ENCODE data around the gene RTN3. TPM values are rescaled to one million over a fixed set of nuclear protein-coding genes. Genes with fewer than 3 reads are reported as not detected.

RTN3 gene
- total and polyA plus RNA-seq, 9 of the 15 experiments (the other 6 are each of a cell fraction or from before 2014, with no cell fraction given): 41.6 to 169 (median 93.5) TPM

DNA sequence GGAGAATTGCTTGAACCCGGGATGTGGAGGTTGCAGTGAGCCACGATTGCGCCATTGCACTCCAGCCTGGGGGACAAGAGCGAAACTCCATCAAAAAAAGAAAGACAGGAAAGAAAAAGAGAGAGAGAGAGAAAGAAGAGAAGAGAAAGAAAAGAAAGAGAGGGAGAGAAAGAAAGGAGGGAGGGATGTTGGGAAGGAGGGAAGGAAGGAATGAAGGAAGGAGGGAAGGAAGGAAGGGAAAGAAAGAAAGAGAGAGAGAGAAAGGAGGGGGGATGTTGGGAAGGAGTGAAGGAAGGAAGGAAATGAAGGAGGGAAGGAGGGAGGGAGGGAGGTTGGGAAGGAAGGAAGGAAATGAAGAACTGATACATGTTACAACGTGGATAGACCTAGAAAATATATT is 119.6 kb downstream of the RTN3 start (continued):
- TF ChIP-seq, protein P1, sequence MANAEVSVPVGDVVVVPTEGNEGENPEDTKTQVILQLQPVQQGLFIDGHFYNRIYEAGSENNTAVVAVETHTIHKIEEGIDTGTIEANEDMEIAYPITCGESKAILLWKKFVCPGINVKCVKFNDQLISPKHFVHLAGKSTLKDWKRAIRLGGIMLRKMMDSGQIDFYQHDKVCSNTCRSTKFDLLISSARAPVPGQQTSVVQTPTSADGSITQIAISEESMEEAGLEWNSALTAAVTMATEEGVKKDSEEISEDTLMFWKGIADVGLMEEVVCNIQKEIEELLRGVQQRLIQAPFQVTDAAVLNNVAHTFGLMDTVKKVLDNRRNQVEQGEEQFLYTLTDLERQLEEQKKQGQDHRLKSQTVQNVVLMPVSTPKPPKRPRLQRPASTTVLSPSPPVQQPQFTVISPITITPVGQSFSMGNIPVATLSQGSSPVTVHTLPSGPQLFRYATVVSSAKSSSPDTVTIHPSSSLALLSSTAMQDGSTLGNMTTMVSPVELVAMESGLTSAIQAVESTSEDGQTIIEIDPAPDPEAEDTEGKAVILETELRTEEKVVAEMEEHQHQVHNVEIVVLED (CRISPR knock-in tag; IDR thresholded peaks at IDR 0.05): no peak
- TF ChIP-seq ZFP91 (CRISPR knock-in tag; IDR thresholded peaks at IDR 0.05): no peak

DNA sequence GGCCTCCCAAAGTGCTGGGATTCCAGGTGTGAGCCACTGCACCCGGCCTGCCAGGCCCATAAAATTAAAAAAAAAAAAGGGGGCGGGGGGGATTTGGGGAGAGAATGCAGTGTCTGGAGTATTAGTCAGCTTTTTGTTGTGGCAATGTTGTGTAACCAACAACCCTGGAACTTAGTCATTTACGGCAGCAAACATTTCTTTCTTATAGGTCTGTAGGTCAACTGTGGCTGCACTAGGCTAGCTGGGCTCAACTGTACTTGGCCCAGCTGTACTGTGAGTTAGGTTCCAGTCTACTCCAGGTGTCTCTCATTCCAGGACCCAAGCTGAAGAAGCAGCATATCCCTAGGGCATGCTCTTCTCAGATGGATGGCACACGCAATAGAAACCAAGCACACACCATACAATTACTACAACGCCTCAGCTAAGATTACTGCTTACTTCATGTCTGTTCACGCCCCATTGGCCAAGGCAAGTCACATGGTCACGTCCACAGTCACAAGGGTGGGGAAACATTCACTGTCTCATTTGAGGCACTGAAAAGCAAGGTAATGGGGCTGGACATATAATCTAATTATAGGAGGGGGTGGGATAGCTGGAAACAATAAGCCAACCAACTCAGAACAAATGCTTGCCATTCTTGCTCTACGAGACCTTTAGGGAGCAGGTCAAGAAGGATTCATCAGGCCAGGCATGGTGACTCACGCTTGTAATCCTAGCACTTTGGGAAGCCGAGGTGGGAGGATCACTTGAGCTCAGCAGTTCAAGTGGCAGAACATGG is 121.5 kb downstream of the RTN3 start:
- POLR2A ChIA-PET: interaction anchor here (0.6 to 2.1 kb wide), 8 partner anchors 8 to 922 kb away, joined by 3 to 7 read pairs (median 3); partner anchors contain the start of genes MARK2, SPINDOC and STIP1
- Histone ChIP-seq H3K4me3 (no peak overlapping the region), H3K27me3 (ENCODE audit: control insufficient read depth in 2 of 2, insufficient read depth in 2 of 2, low read length in 2 of 2) (no peaks in the 10 kb centered on the region), H3K9ac (ENCODE audit: insufficient read depth in 1 of 2, low read depth in 2 of 2, low read length in 2 of 2) (peak overlapping the region; percentile 0 to 55; a peak in 2 of 4 replicates), H3K9me3 (replicated peaks; ENCODE audit: control insufficient read depth, insufficient read depth, low read depth, low read length) (no peaks in the 10 kb centered on the region), H3K9me1 (ENCODE audit: control insufficient read depth, insufficient read depth, low read length) (no peaks in the 10 kb centered on the region), H3K27ac (ENCODE audit: extremely low read depth, low read depth, low read length) (peak overlapping the region; percentile 62; the same call in 2 of the 3 replicates), H3K4me1 (replicated peaks in 1 of 2; ENCODE audit: control insufficient read depth in 2 of 2, insufficient read depth in 2 of 2, low read length in 2 of 2) (peaks cover 9 to 10% of the 10 kb centered on the region in 2 experiments), H2AFZ (ENCODE audit: low read depth, low read length) (peak overlapping the region; percentile 85), H3K36me3 (ENCODE audit: control insufficient read depth, insufficient read depth, low read length) (no peaks in the 10 kb centered on the region), H3K4me2 (ENCODE audit: insufficient read depth, low read length) (peak overlapping the region; percentile 55), H4K20me1 (replicated peaks; ENCODE audit: control insufficient read depth, insufficient read depth, low read length) (no peaks in the 10 kb centered on the region), H3K79me2 (ENCODE audit: control insufficient read depth, insufficient read depth, low read length) (no peaks in the 10 kb centered on the region)
- CTCF ChIA-PET (ENCODE audit: low intra/inter-chr PET ratio): no interaction called here
- ATAC-seq: peak; percentile 96
- intact Hi-C loops (cut with micrococcal nuclease) (no loop called here), in situ Hi-C loops (cut with MboI) (no loop called here)
- 35% methylated on average over 9 of the region's 10 CpGs for WGBS (ENCODE audit: insufficient coverage, low coverage, missing lambda C conversion rate)
- peak; percentile 87 for FAIRE-seq
- DNase-seq (ENCODE audit: extremely low read depth in 1 of 4, low spot score in 3 of 4): peak; percentile 66 to 74 (median 72)
- no TSS peak for BruUV-seq (replicated peaks)
- peak; percentile 18 for TF ChIP-seq FOS (IDR thresholded peaks at IDR 0.05; ENCODE audit: extremely low read depth, insufficient read length)
- 0 out of 2 replicates have a peak, but pooled peaks have one; percentile 21 for TF ChIP-seq CTBP1 (IDR thresholded peaks at IDR 0.05; ENCODE audit: borderline replicate concordance)
- TF ChIP-seq CXXC5 (CRISPR knock-in tag; IDR thresholded peaks at IDR 0.05): 0 out of 2 replicates have a peak, but pooled peaks have one; percentile 8
- TF ChIP-seq BACH1 (tag; IDR thresholded peaks at IDR 0.05): 0 out of 2 replicates have a peak, but pooled peaks have one; percentile 28
- TF ChIP-seq RBM14 (IDR thresholded peaks at IDR 0.05; ENCODE audit: borderline replicate concordance, insufficient read depth, low read depth, low read length): no peak
- TF ChIP-seq CBX3 (IDR thresholded peaks at IDR 0.05; ENCODE audit: borderline replicate concordance in 1 of 2, low read length in 2 of 2): peak in 1 of 2 experiments; percentile 45; a peak in 1 of 3 replicates
- TF ChIP-seq RBM25 (IDR thresholded peaks at IDR 0.05; ENCODE audit: low read depth, low read length, severe bottlenecking): peak; percentile 81
- TF ChIP-seq ATF3 (IDR thresholded peaks at IDR 0.05): peak; percentile 90
- 0 out of 2 replicates have a peak, but pooled peaks have one; percentile 39 for TF ChIP-seq ATF3 (CRISPR knock-in tag; conservative IDR thresholded peaks at IDR 0.05)
- TF ChIP-seq STAT5A (IDR thresholded peaks at IDR 0.05; ENCODE audit: borderline replicate concordance, low read length): no peak
- peak; percentile 91 for TF ChIP-seq USF2 (CRISPR knock-in tag; IDR thresholded peaks at IDR 0.05)
- no peak for TF ChIP-seq ZNF184 (CRISPR knock-in tag; IDR thresholded peaks at IDR 0.05)

Data from K562 (cell line).